WTC11 (cell line): Measurements from ENCODE around the gene BMPR1B. TPM values are rescaled to one million over a fixed set of nuclear protein-coding genes. Genes with fewer than 3 reads are reported as not detected.

Experiments
- ATAC-seq: fragments of 200-7000 bp; cut with Tn5 transposase; 2 replicates; pipeline ENCODE4 v1.10.0; 2021; ENCODE audit warnings: mild to moderate bottlenecking, moderate library complexity
- CTCF ChIA-PET: fragments of 300-600 bp; sonication (Branson Sonifier 250); formaldehyde crosslinking; loops from one replicate; lab custom pipeline; 2021; ENCODE audit warnings: antibody characterized with exemption; lab: Charles Lee
- POLR2A ChIA-PET: fragments of 350-600 bp; sonication (Branson Sonifier 250); formaldehyde crosslinking; loops from one replicate; lab custom pipeline; 2021; ENCODE audit warnings: antibody characterized with exemption; lab: Charles Lee
- DNase-seq: peaks from one replicate; pipeline ENCODE4 v3.0.0; 2021; ENCODE audit warnings: low spot score
- H3K27ac Mint-ChIP-seq: 2 replicates; pipeline ENCODE4 v1.8.0; 2021; ENCODE audit warnings: mixed read lengths
- H3K27me3 Mint-ChIP-seq: 2 replicates; pipeline ENCODE4 v1.8.0; 2021; ENCODE audit warnings: low read depth, mild to moderate bottlenecking, moderate library complexity, mixed read lengths
- H3K36me3 Mint-ChIP-seq: 2 replicates; pipeline ENCODE4 v1.8.0; 2021; ENCODE audit warnings: mixed read lengths
- H3K4me1 Mint-ChIP-seq: 2 replicates; pipeline ENCODE4 v1.8.0; 2022; ENCODE audit warnings: mixed read lengths
- H3K4me3 Mint-ChIP-seq: 2 replicates; pipeline ENCODE4 v1.8.0; 2021; ENCODE audit warnings: mild to moderate bottlenecking, moderate library complexity, mixed read lengths
- H3K9me3 Mint-ChIP-seq: 2 replicates; pipeline ENCODE4 v1.8.0; 2021; ENCODE audit warnings: mixed read lengths
- CREB1 ChIP-seq: sonication (generic); formaldehyde crosslinking; IDR thresholded peaks from 2 replicates; pipeline ENCODE4 v1.8.0; 2023; ENCODE audit warnings: mild to moderate bottlenecking, missing genetic modification reagents
- EMX1 ChIP-seq: fragments of 250-450 bp; sonication (Bioruptor Pico); IDR thresholded peaks from 2 replicates; pipeline ENCODE4 v1.8.0; 2021; ENCODE audit warnings: mild to moderate bottlenecking
- JUN ChIP-seq: sonication (generic); formaldehyde crosslinking; IDR thresholded peaks from 2 replicates; pipeline ENCODE4 v1.8.0; 2023; ENCODE audit warnings: mild to moderate bottlenecking, missing genetic modification reagents
- NFATC4 ChIP-seq: fragments of 250-450 bp; sonication (Bioruptor Pico); IDR thresholded peaks from 2 replicates; pipeline ENCODE4 v1.9.0; 2021; ENCODE audit warnings: mild to moderate bottlenecking
- NR1H2 ChIP-seq: sonication (generic); formaldehyde crosslinking; IDR thresholded peaks from 2 replicates; pipeline ENCODE4 v1.9.0; 2021; ENCODE audit warnings: mild to moderate bottlenecking, moderate library complexity, missing genetic modification reagents
- SOX15 ChIP-seq: fragments of 250-450 bp; sonication (Bioruptor Pico); IDR thresholded peaks from 2 replicates; pipeline ENCODE4 v1.9.0; 2021; ENCODE audit warnings: mild to moderate bottlenecking
- SP1 ChIP-seq: sonication (generic); formaldehyde crosslinking; conservative IDR thresholded peaks from 2 replicates; pipeline ENCODE4 v1.8.1; 2022; ENCODE audit warnings: missing genetic modification reagents
- TCF7 ChIP-seq: sonication (generic); formaldehyde crosslinking; IDR thresholded peaks from 2 replicates; pipeline ENCODE4 v1.8.0; 2022; ENCODE audit warnings: mild to moderate bottlenecking, low read depth, missing genetic modification reagents, moderate library complexity
- TP53 ChIP-seq: sonication (generic); formaldehyde crosslinking; IDR thresholded peaks from 2 replicates; pipeline ENCODE4 v1.8.1; 2023; ENCODE audit warnings: mild to moderate bottlenecking, missing genetic modification reagents
- ZBTB21 ChIP-seq: sonication (generic); formaldehyde crosslinking; IDR thresholded peaks from 2 replicates; pipeline ENCODE4 v1.8.1; 2023; ENCODE audit warnings: mild to moderate bottlenecking, missing genetic modification reagents, borderline replicate concordance
- ZNF671 ChIP-seq: fragments of 250-450 bp; sonication (Bioruptor Pico); IDR thresholded peaks from 2 replicates; pipeline ENCODE4 v1.8.0; 2021; ENCODE audit warnings: mild to moderate bottlenecking
- total RNA-seq: library from RNA; stranded (reverse); gene quantifications from 3 replicates; pipeline ENCODE4 v1.2.3, GENCODE V29; 2021
- TF ChIP-seq, protein P1 (sequence below): sonication (generic); formaldehyde crosslinking; IDR thresholded peaks from 2 replicates; pipeline ENCODE4 v1.8.1; 2023; ENCODE audit warnings: mild to moderate bottlenecking, missing genetic modification reagents, borderline replicate concordance
- TF ChIP-seq, protein P2 (sequence below): fragments of 250-450 bp; sonication (Bioruptor Pico); IDR thresholded peaks from 2 replicates; pipeline ENCODE4 v1.8.0; 2021; ENCODE audit warnings: mild to moderate bottlenecking
- TF ChIP-seq, protein P3 (sequence below): sonication (generic); formaldehyde crosslinking; IDR thresholded peaks from 2 replicates; pipeline ENCODE4 v1.8.1; 2023; ENCODE audit warnings: mild to moderate bottlenecking, moderate library complexity, missing genetic modification reagents
- TF ChIP-seq, protein P4 (sequence below): sonication (generic); formaldehyde crosslinking; IDR thresholded peaks from 2 replicates; pipeline ENCODE4 v1.8.1; 2022; ENCODE audit warnings: missing genetic modification reagents, borderline replicate concordance
- TF ChIP-seq, protein P5 (sequence below): sonication (generic); formaldehyde crosslinking; IDR thresholded peaks from 2 replicates; pipeline ENCODE4 v1.8.1; 2023; ENCODE audit warnings: mild to moderate bottlenecking, missing genetic modification reagents, moderate library complexity
- TF ChIP-seq, protein P6 (sequence below): fragments of 200-600 bp; IDR thresholded peaks from 2 replicates; pipeline ENCODE4 v1.8.0; 2022; ENCODE audit warnings: antibody characterized with exemption
- TF ChIP-seq, protein P7 (sequence below): sonication (generic); formaldehyde crosslinking; IDR thresholded peaks from 2 replicates; pipeline ENCODE4 v1.8.1; 2023; ENCODE audit warnings: mild to moderate bottlenecking, missing genetic modification reagents, moderate library complexity
- TF ChIP-seq, protein P8 (sequence below): fragments of 250-450 bp; sonication (Bioruptor Pico); IDR thresholded peaks from 2 replicates; pipeline ENCODE4 v1.9.0; 2021; ENCODE audit warnings: mild to moderate bottlenecking

The BMPR1B gene
- total RNA-seq, 1 experiment from 2014 or later, result 0.77 TPM

DNA sequence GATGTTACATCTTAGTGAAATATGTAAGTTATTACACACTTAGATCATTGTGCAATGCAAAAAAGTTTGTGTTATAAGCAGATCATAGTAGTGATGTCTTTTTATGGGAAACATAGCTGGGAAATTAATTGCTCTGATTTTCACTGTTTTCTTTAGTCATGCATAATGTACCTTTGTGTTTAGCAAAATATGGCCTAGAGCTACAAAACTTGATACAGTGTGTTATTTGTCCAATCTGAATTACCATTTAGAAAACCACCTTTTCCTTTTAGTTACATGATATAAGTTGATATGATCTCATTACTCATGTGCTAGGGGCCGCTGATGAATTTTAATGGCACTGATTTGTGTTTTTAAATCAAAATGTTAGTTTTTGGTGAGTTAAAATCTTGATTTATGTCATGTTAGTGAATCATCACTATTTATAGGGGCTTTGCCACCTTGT lies 2.0 kb downstream of the BMPR1B start (continued):
- TF ChIP-seq, protein P1, sequence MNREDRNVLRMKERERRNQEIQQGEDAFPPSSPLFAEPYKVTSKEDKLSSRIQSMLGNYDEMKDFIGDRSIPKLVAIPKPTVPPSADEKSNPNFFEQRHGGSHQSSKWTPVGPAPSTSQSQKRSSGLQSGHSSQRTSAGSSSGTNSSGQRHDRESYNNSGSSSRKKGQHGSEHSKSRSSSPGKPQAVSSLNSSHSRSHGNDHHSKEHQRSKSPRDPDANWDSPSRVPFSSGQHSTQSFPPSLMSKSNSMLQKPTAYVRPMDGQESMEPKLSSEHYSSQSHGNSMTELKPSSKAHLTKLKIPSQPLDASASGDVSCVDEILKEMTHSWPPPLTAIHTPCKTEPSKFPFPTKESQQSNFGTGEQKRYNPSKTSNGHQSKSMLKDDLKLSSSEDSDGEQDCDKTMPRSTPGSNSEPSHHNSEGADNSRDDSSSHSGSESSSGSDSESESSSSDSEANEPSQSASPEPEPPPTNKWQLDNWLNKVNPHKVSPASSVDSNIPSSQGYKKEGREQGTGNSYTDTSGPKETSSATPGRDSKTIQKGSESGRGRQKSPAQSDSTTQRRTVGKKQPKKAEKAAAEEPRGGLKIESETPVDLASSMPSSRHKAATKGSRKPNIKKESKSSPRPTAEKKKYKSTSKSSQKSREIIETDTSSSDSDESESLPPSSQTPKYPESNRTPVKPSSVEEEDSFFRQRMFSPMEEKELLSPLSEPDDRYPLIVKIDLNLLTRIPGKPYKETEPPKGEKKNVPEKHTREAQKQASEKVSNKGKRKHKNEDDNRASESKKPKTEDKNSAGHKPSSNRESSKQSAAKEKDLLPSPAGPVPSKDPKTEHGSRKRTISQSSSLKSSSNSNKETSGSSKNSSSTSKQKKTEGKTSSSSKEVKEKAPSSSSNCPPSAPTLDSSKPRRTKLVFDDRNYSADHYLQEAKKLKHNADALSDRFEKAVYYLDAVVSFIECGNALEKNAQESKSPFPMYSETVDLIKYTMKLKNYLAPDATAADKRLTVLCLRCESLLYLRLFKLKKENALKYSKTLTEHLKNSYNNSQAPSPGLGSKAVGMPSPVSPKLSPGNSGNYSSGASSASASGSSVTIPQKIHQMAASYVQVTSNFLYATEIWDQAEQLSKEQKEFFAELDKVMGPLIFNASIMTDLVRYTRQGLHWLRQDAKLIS (CRISPR knock-in tag), result no peak

DNA sequence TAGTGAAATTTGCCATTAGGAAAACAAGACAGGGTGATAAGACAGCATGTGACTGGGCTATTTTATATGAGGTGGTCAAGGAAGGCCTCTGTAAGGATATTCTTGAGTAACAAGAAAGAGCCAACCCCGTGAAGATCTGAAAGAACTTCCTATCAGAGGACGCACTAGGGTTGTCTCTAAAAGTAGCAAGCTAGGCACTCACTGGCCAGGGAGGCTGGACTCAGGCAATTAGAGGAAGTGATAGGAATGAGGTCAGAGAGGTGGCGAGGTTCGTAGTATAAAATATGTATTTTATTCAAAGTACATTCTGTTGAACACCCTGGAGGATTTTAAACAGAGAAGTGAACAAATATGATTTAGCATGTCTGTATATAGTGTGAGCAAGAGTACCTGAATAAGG lies 4.6 kb downstream of the BMPR1B start:
- ATAC-seq (no peak), DNase-seq (no peak)
- TF ChIP-seq ZNF671 (CRISPR knock-in tag) (no peak), TP53 (CRISPR knock-in tag) (no peak), ZBTB21 (CRISPR knock-in tag) (no peak), SOX15 (CRISPR knock-in tag) (no peak), NR1H2 (no peak), EMX1 (CRISPR knock-in tag) (no peak), TCF7 (CRISPR knock-in tag) (no peak), NFATC4 (CRISPR knock-in tag) (no peak), SP1 (no peak), JUN (CRISPR knock-in tag) (no peak), CREB1 (CRISPR knock-in tag) (no peak)
- TF ChIP-seq, protein P2, sequence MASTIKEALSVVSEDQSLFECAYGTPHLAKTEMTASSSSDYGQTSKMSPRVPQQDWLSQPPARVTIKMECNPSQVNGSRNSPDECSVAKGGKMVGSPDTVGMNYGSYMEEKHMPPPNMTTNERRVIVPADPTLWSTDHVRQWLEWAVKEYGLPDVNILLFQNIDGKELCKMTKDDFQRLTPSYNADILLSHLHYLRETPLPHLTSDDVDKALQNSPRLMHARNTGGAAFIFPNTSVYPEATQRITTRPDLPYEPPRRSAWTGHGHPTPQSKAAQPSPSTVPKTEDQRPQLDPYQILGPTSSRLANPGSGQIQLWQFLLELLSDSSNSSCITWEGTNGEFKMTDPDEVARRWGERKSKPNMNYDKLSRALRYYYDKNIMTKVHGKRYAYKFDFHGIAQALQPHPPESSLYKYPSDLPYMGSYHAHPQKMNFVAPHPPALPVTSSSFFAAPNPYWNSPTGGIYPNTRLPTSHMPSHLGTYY, result no peak
- TF ChIP-seq, protein P3, sequence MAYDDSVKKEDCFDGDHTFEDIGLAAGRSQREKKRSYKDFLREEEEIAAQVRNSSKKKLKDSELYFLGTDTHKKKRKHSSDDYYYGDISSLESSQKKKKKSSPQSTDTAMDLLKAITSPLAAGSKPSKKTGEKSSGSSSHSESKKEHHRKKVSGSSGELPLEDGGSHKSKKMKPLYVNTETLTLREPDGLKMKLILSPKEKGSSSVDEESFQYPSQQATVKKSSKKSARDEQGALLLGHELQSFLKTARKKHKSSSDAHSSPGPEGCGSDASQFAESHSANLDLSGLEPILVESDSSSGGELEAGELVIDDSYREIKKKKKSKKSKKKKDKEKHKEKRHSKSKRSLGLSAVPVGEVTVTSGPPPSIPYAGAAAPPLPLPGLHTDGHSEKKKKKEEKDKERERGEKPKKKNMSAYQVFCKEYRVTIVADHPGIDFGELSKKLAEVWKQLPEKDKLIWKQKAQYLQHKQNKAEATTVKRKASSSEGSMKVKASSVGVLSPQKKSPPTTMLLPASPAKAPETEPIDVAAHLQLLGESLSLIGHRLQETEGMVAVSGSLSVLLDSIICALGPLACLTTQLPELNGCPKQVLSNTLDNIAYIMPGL (CRISPR knock-in tag), result no peak
- TF ChIP-seq, protein P4, sequence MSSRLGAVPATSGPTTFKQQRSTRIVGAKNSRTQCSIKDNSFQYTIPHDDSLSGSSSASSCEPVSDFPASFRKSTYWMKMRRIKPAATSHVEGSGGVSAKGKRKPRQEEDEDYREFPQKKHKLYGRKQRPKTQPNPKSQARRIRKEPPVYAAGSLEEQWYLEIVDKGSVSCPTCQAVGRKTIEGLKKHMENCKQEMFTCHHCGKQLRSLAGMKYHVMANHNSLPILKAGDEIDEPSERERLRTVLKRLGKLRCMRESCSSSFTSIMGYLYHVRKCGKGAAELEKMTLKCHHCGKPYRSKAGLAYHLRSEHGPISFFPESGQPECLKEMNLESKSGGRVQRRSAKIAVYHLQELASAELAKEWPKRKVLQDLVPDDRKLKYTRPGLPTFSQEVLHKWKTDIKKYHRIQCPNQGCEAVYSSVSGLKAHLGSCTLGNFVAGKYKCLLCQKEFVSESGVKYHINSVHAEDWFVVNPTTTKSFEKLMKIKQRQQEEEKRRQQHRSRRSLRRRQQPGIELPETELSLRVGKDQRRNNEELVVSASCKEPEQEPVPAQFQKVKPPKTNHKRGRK, result no peak
- TF ChIP-seq, protein P5, sequence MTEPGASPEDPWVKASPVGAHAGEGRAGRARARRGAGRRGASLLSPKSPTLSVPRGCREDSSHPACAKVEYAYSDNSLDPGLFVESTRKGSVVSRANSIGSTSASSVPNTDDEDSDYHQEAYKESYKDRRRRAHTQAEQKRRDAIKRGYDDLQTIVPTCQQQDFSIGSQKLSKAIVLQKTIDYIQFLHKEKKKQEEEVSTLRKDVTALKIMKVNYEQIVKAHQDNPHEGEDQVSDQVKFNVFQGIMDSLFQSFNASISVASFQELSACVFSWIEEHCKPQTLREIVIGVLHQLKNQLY (CRISPR knock-in tag), result no peak
- TF ChIP-seq, protein P6, sequence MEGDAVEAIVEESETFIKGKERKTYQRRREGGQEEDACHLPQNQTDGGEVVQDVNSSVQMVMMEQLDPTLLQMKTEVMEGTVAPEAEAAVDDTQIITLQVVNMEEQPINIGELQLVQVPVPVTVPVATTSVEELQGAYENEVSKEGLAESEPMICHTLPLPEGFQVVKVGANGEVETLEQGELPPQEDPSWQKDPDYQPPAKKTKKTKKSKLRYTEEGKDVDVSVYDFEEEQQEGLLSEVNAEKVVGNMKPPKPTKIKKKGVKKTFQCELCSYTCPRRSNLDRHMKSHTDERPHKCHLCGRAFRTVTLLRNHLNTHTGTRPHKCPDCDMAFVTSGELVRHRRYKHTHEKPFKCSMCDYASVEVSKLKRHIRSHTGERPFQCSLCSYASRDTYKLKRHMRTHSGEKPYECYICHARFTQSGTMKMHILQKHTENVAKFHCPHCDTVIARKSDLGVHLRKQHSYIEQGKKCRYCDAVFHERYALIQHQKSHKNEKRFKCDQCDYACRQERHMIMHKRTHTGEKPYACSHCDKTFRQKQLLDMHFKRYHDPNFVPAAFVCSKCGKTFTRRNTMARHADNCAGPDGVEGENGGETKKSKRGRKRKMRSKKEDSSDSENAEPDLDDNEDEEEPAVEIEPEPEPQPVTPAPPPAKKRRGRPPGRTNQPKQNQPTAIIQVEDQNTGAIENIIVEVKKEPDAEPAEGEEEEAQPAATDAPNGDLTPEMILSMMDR, result no peak
- TF ChIP-seq, protein P7, sequence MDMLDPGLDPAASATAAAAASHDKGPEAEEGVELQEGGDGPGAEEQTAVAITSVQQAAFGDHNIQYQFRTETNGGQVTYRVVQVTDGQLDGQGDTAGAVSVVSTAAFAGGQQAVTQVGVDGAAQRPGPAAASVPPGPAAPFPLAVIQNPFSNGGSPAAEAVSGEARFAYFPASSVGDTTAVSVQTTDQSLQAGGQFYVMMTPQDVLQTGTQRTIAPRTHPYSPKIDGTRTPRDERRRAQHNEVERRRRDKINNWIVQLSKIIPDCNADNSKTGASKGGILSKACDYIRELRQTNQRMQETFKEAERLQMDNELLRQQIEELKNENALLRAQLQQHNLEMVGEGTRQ (CRISPR knock-in tag), result no peak
- TF ChIP-seq, protein P8, sequence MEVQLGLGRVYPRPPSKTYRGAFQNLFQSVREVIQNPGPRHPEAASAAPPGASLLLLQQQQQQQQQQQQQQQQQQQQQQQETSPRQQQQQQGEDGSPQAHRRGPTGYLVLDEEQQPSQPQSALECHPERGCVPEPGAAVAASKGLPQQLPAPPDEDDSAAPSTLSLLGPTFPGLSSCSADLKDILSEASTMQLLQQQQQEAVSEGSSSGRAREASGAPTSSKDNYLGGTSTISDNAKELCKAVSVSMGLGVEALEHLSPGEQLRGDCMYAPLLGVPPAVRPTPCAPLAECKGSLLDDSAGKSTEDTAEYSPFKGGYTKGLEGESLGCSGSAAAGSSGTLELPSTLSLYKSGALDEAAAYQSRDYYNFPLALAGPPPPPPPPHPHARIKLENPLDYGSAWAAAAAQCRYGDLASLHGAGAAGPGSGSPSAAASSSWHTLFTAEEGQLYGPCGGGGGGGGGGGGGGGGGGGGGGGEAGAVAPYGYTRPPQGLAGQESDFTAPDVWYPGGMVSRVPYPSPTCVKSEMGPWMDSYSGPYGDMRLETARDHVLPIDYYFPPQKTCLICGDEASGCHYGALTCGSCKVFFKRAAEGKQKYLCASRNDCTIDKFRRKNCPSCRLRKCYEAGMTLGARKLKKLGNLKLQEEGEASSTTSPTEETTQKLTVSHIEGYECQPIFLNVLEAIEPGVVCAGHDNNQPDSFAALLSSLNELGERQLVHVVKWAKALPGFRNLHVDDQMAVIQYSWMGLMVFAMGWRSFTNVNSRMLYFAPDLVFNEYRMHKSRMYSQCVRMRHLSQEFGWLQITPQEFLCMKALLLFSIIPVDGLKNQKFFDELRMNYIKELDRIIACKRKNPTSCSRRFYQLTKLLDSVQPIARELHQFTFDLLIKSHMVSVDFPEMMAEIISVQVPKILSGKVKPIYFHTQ (CRISPR knock-in tag), result no peak
- no peak overlapping the region for H3K4me3 Mint-ChIP-seq
- H3K27ac Mint-ChIP-seq, result no peak overlapping the region
- no peaks in the 10 kb centered on the region for H3K9me3 Mint-ChIP-seq
- CTCF ChIA-PET, result no interaction called here
- POLR2A ChIA-PET, result no interaction called here
- peaks cover 31% of the 10 kb centered on the region for H3K27me3 Mint-ChIP-seq
- no peaks in the 10 kb centered on the region for H3K36me3 Mint-ChIP-seq
- peaks cover 12% of the 10 kb centered on the region; the same call in 1 of the 2 replicates for H3K4me1 Mint-ChIP-seq
